GM12878 (cell line): ENCODE measurements around the gene ERG. TPM values are rescaled to one million over a fixed set of nuclear protein-coding genes. Genes with fewer than 3 reads are reported as not detected.

ENCODE experiments used
- ATAC-seq: fragments of 200-7000 bp; cut with Tn5 transposase; 3 replicates; pipeline ENCODE4 v1.9.1; 2020; ENCODE audit warnings: mild to moderate bottlenecking, moderate library complexity
- BruUV-seq: library from RNA; stranded (reverse); fragments of 400-500 nt; replicated peaks from 2 replicates; lab custom pipeline; 2021; lab: Mats Ljungman, UMichigan
- CTCF ChIA-PET: fragments of 300-600 bp; sonication (Branson Sonifier 250); formaldehyde crosslinking; extraction: SDS; loops from one replicate; lab custom pipeline; 2021; ENCODE audit warnings: inconsistent platforms; lab: Yijun Ruan, JAX
- POLR2A ChIA-PET: fragments of 350-600 bp; formaldehyde crosslinking; extraction: SDS; loops from one replicate; lab custom pipeline; 2021; ENCODE audit warnings: inconsistent platforms; lab: Charles Lee
- RAD21 ChIA-PET: fragments of 300-600 bp; sonication (Branson Sonifier 250); formaldehyde crosslinking; loops from one replicate; lab custom pipeline; 2023; ENCODE audit warnings: antibody characterized with exemption; ENCODE audit not compliant: unreplicated experiment; lab: Charles Lee
- SMC1A ChIA-PET: fragments of 300-600 bp; sonication (Branson Sonifier 250); formaldehyde crosslinking; loops from one replicate; lab custom pipeline; 2023; ENCODE audit not compliant: unreplicated experiment, uncharacterized antibody; lab: Charles Lee
- DNase-seq: peaks from one replicate; pipeline ENCODE4 v3.0.0-alpha.2; 2011; ENCODE audit warnings: low read depth, low spot score
- FAIRE-seq: peaks from 3 replicates; lab custom pipeline; 2011; peaks lifted over from hg19 to GRCh38; lab: Jason Lieb, UNC
- H2AFZ ChIP-seq: 2 replicates; pipeline ENCODE4 v1.6.0; 2011; ENCODE audit warnings: low read depth, low read length, control low read depth; ENCODE audit not compliant: control insufficient read depth
- H3K27ac ChIP-seq: 2 replicates; pipeline ENCODE4 v1.5.1; 2011; ENCODE audit warnings: control low read depth; ENCODE audit not compliant: control insufficient read depth, insufficient read depth
- H3K27me3 ChIP-seq, 2 experiments: replicated peaks in 1 of 2; 2 replicates each; pipeline versions ENCODE4 v1.6.0 to v1.6.1; 2011; ENCODE audit warnings: low read length in 1 of 2; ENCODE audit not compliant: control insufficient read depth in 2 of 2, insufficient read depth in 2 of 2
- H3K36me3 ChIP-seq, 2 experiments: 2 replicates each; pipeline ENCODE4 v1.5.1; 2011; ENCODE audit warnings: low read length in 1 of 2; ENCODE audit not compliant: control insufficient read depth in 2 of 2, insufficient read depth in 2 of 2
- H3K4me1 ChIP-seq: 2 replicates; pipeline ENCODE4 v1.6.1; 2011; ENCODE audit warnings: mild to moderate bottlenecking, low read length, moderate library complexity, mixed read lengths; ENCODE audit not compliant: control insufficient read depth, insufficient read depth
- H3K4me2 ChIP-seq: 2 replicates; pipeline ENCODE4 v1.6.0; 2011; ENCODE audit warnings: control low read depth; ENCODE audit not compliant: control insufficient read depth, insufficient read depth
- H3K4me3 ChIP-seq: fragments of 200-600 bp; sonication (generic); 2 replicates; pipeline ENCODE4 v1.5.1; 2016
- H3K79me2 ChIP-seq: 2 replicates; pipeline ENCODE4 v1.6.0; 2011; ENCODE audit warnings: low read length; ENCODE audit not compliant: control insufficient read depth, insufficient read depth
- H3K9ac ChIP-seq: 2 replicates; pipeline ENCODE4 v1.8.0; 2011; ENCODE audit warnings: low read length, control low read depth, mixed read lengths; ENCODE audit not compliant: control insufficient read depth, insufficient read depth
- H3K9me3 ChIP-seq: replicated peaks from 3 replicates; pipeline ENCODE4 v1.5.1; 2011; ENCODE audit warnings: mild to moderate bottlenecking, low read length; ENCODE audit not compliant: control insufficient read depth, insufficient read depth
- H4K20me1 ChIP-seq: 2 replicates; pipeline ENCODE4 v1.6.0; 2011; ENCODE audit not compliant: control insufficient read depth, insufficient read depth
- ASH2L ChIP-seq: fragments of 300-600, 200-600 bp; sonication (generic); IDR thresholded peaks from 2 replicates; pipeline ENCODE4 v1.6.1; 2017; ENCODE audit warnings: low read depth, mild to moderate bottlenecking, borderline replicate concordance
- BHLHE40 ChIP-seq, 2 experiments: fragments of 450-650 bp in 1 of 2; IDR thresholded peaks; 2 replicates each; pipeline ENCODE4 v1.6.1; 2011 to 2017; ENCODE audit warnings: low read depth in 2 of 2, borderline replicate concordance in 1 of 2, improper control_type of control experiment in 1 of 2, low read length in 1 of 2, mild to moderate bottlenecking in 1 of 2
- CHD1 ChIP-seq: IDR thresholded peaks from 2 replicates; pipeline ENCODE4 v1.6.1; 2012; ENCODE audit warnings: low read depth, low read length, improper control_type of control experiment
- CHD2 ChIP-seq: IDR thresholded peaks from 2 replicates; pipeline ENCODE4 v1.6.1; 2011; ENCODE audit warnings: low read depth, low read length, improper control_type of control experiment, borderline replicate concordance
- GATAD2B ChIP-seq: fragments of 450-650 bp; conservative IDR thresholded peaks from 2 replicates; pipeline ENCODE4 v1.6.1; 2017; ENCODE audit warnings: low read depth, mild to moderate bottlenecking, moderate library complexity
- HCFC1 ChIP-seq: fragments of 150-350 bp; IDR thresholded peaks from 2 replicates; pipeline ENCODE4 v1.6.1; 2014; ENCODE audit warnings: low read length
- KAT2A ChIP-seq: conservative IDR thresholded peaks from 2 replicates; pipeline ENCODE4 v1.6.1; 2011; ENCODE audit warnings: low read depth, low read length; ENCODE audit not compliant: control insufficient read depth
- NFXL1 ChIP-seq: fragments of 450-650 bp; IDR thresholded peaks from 2 replicates; pipeline ENCODE4 v1.6.1; 2017; ENCODE audit warnings: antibody characterized with exemption, mild to moderate bottlenecking, borderline replicate concordance
- NR2C1 ChIP-seq: fragments of 450-650 bp; IDR thresholded peaks from 2 replicates; pipeline ENCODE4 v1.6.1; 2017; ENCODE audit warnings: antibody characterized with exemption, mild to moderate bottlenecking, moderate library complexity
- NRF1 ChIP-seq: conservative IDR thresholded peaks from 2 replicates; pipeline ENCODE4 v1.6.1; 2011; ENCODE audit warnings: mild to moderate bottlenecking, low read depth, low read length, improper control_type of control experiment
- PAX8 ChIP-seq: fragments of 450-650 bp; IDR thresholded peaks from 2 replicates; pipeline ENCODE4 v1.6.1; 2017; ENCODE audit warnings: mild to moderate bottlenecking, moderate library complexity
- TARDBP ChIP-seq: IDR thresholded peaks from 2 replicates; pipeline ENCODE4 v1.6.1; 2016; ENCODE audit warnings: borderline replicate concordance
- ZNF207 ChIP-seq: fragments of 450-650 bp; IDR thresholded peaks from 2 replicates; pipeline ENCODE4 v1.6.1; 2014; ENCODE audit warnings: antibody characterized with exemption, mild to moderate bottlenecking, borderline replicate concordance
- ZNF217 ChIP-seq: fragments of 450-650 bp; IDR thresholded peaks from 2 replicates; pipeline ENCODE4 v1.6.1; 2017; ENCODE audit warnings: antibody characterized with exemption, mild to moderate bottlenecking
- ZNF24 ChIP-seq: fragments of 450-650 bp; IDR thresholded peaks from 2 replicates; pipeline ENCODE4 v1.6.1; 2017; ENCODE audit warnings: antibody characterized with exemption, mild to moderate bottlenecking
- WGBS: methylation state at CpG from one replicate; pipeline ENCODE4 v1.1.6; 2016; ENCODE audit warnings: low lambda C conversion rate; ENCODE audit not compliant: insufficient replicate concordance, insufficient coverage; ENCODE audit errors: missing lambda C conversion rate; 5-methylcytosine and 5-hydroxymethylcytosine counted together
- in situ Hi-C: fragments of 300-500 bp; cut with MboI; formaldehyde crosslinking; loops from 9 replicates; pipeline ENCODE4 v1.14.3; 2018; ENCODE audit warnings: mixed read lengths
- intact Hi-C: fragments of 100-400 bp; cut with micrococcal nuclease; formaldehyde crosslinking; loops from one replicate; pipeline ENCODE4 v1.14.2; 2022; ENCODE audit not compliant: unreplicated experiment
- polyA plus RNA-seq, 11 experiments: library from polyadenylated mRNA; depleted of rRNA in 4 of 11; unstranded in 6 of 11; stranded (reverse) in 5 of 11; fragments of >200 nt; fragmentation: Nextera tagmentation in 4 of 11; fragmentation: Illumina TruSeq in 1 of 11; extraction: Ambion mirVana in 4 of 11; extraction: Trizol in 1 of 11; gene quantifications; 1 replicate in 1 of 11; 2 replicates in 10 of 11; pipeline versions ENCODE4 v1.2.1 to v1.2.3, GENCODE V29; 2011 to 2016; ENCODE audit warnings: inconsistent platforms in 2 of 11, missing spikeins in 2 of 11, low read depth in 1 of 11
- total RNA-seq, 4 experiments: library from RNA; depleted of rRNA in 3 of 4; stranded (reverse); fragments of >200 nt in 3 of 4; fragmentation: Illumina TruSeq in 1 of 4; extraction: Trizol in 1 of 4; gene quantifications; 2 replicates each; pipeline versions ENCODE4 v1.2.1 to v1.2.3, GENCODE V29; 2013 to 2021
- TF ChIP-seq, protein P1 (sequence below): fragments of 150-350 bp; IDR thresholded peaks from 2 replicates; pipeline ENCODE4 v1.6.1; 2014; ENCODE audit warnings: mild to moderate bottlenecking, low read depth, low read length
- TF ChIP-seq, protein P2 (sequence below): fragments of 450-650 bp; formaldehyde crosslinking; IDR thresholded peaks from 2 replicates; pipeline ENCODE4 v1.5.0; 2022; ENCODE audit warnings: mild to moderate bottlenecking, missing genetic modification characterization

The ERG gene
- total and polyA plus RNA-seq, 10 of the 15 experiments (the other 5 are each of a cell fraction or from before 2014, with no cell fraction given) = not detected

DNA sequence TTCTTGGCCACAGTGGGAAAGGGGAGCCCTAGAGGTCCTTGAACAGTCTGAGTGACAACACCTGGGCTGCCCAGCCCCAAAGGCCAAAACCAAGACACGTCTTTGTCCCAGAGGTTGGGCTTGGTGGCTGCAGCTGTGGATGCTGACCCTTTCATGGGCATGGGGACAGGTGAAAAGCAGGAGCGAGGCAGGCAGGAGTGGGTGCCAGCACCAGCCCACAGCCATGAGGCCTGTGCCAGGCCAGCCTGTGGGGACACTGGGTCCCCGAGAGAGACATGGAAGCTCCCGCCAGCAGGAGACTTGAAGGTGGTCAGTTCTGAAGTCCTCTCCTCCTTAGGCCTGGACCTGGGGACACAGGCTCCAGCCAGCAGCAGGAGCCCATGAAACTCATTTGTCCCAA is 142.9 kb downstream of the ERG start (continued):
- TF ChIP-seq NRF1 (no peak), CHD1 (no peak), ASH2L (no peak)

DNA sequence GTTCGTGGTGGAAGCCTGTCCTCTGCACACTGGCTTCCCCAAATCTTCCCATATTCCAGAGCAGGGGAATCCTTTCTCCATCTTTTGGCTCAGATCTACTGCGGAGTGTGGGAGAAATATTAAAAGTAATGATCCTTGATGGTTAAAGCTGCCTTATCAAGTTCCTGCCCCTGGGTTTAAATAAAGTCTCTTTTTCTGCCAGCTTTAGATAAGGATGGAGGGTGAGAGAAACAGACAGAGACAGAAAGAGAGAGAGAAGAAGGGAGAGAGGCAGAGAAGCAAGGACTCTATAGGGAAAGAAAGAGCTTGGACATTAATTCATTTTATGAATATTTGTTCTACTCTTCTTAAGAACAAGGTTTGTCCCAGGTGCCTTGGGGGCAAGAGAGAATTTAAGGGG is 143.5 kb downstream of the ERG start:
- in situ Hi-C loops (loop anchor here (5.0 kb wide), 3 partner anchors 142 to 647 kb away; no protein-coding TSS in a partner anchor), intact Hi-C loops (loop anchor here (5.0 kb wide), 1 partner anchor 87 kb away; no protein-coding TSS in a partner anchor)
- Histone ChIP-seq H3K27me3 (no peaks in the 10 kb centered on the region), H4K20me1 (no peaks in the 10 kb centered on the region), H3K4me3 (no peak overlapping the region), H3K9me3 (no peaks in the 10 kb centered on the region; the same call in 2 of the 3 replicates), H3K79me2 (no peaks in the 10 kb centered on the region), H3K4me1 (no peaks in the 10 kb centered on the region; the same call in 1 of the 2 replicates), H3K27ac (no peak overlapping the region), H3K36me3 (no peaks in the 10 kb centered on the region), H2AFZ (no peak overlapping the region), H3K9ac (no peak overlapping the region), H3K4me2 (no peak overlapping the region)
- no TSS peak for BruUV-seq
- DNase-seq (no peak), FAIRE-seq (no peak), ATAC-seq (no peak)
- ChIA-PET RAD21 (interaction anchor here (1.3 to 7.4 kb wide), 4 partner anchors 137 to 643 kb away, joined by 4 to 110 read pairs (median 5); no protein-coding TSS in a partner anchor), SMC1A (interaction anchor here (1.0 to 2.5 kb wide), 5 partner anchors 137 to 643 kb away, joined by 3 to 18 read pairs (median 9); no protein-coding TSS in a partner anchor), POLR2A (interaction anchor here (0.6 kb wide), 1 partner anchor 66 kb away, joined by 5 read pairs; no protein-coding TSS in a partner anchor), CTCF (interaction anchor here (0.7 to 9.1 kb wide), 11 partner anchors 102 to 647 kb away, joined by 3 to 195 read pairs (median 6); no protein-coding TSS in a partner anchor)
- WGBS = 14% methylated on average over 2 of the region's 2 CpGs
- no peak for TF ChIP-seq ZNF217
- TF ChIP-seq CHD1 = no peak
- TF ChIP-seq, protein P1, sequence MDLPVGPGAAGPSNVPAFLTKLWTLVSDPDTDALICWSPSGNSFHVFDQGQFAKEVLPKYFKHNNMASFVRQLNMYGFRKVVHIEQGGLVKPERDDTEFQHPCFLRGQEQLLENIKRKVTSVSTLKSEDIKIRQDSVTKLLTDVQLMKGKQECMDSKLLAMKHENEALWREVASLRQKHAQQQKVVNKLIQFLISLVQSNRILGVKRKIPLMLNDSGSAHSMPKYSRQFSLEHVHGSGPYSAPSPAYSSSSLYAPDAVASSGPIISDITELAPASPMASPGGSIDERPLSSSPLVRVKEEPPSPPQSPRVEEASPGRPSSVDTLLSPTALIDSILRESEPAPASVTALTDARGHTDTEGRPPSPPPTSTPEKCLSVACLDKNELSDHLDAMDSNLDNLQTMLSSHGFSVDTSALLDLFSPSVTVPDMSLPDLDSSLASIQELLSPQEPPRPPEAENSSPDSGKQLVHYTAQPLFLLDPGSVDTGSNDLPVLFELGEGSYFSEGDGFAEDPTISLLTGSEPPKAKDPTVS = no peak
- no peak for TF ChIP-seq TARDBP
- no peak for TF ChIP-seq BHLHE40 (IDR thresholded peaks at IDR 0.05; ENCODE audit: borderline replicate concordance in 1 of 2, low read depth in 2 of 2, low read length in 1 of 2)
- no peak for TF ChIP-seq GATAD2B
- no peak for TF ChIP-seq NR2C1
- no peak for TF ChIP-seq KAT2A
- no peak for TF ChIP-seq ZNF24
- no peak for TF ChIP-seq HCFC1
- TF ChIP-seq NFXL1 = no peak
- TF ChIP-seq ZNF207 = no peak
- no peak for TF ChIP-seq CHD2
- TF ChIP-seq PAX8 = no peak
- TF ChIP-seq, protein P2, sequence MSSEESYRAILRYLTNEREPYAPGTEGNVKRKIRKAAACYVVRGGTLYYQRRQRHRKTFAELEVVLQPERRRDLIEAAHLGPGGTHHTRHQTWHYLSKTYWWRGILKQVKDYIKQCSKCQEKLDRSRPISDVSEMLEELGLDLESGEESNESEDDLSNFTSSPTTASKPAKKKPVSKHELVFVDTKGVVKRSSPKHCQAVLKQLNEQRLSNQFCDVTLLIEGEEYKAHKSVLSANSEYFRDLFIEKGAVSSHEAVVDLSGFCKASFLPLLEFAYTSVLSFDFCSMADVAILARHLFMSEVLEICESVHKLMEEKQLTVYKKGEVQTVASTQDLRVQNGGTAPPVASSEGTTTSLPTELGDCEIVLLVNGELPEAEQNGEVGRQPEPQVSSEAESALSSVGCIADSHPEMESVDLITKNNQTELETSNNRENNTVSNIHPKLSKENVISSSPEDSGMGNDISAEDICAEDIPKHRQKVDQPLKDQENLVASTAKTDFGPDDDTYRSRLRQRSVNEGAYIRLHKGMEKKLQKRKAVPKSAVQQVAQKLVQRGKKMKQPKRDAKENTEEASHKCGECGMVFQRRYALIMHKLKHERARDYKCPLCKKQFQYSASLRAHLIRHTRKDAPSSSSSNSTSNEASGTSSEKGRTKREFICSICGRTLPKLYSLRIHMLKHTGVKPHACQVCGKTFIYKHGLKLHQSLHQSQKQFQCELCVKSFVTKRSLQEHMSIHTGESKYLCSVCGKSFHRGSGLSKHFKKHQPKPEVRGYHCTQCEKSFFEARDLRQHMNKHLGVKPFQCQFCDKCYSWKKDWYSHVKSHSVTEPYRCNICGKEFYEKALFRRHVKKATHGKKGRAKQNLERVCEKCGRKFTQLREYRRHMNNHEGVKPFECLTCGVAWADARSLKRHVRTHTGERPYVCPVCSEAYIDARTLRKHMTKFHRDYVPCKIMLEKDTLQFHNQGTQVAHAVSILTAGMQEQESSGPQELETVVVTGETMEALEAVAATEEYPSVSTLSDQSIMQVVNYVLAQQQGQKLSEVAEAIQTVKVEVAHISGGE = no peak
